GM19468 (cell line): ENCODE measurements around the gene ZNF784.

Experiments
- ATAC-seq: cut with Tn5 transposase; IDR thresholded peaks from one replicate; pipeline ENCODE4 v1.9.1; 2021; ENCODE audit warnings: mild to moderate bottlenecking, moderate library complexity, moderate number of reproducible peaks; ENCODE audit not compliant: unreplicated experiment; ENCODE audit errors: extremely low read depth

Gene ZNF784

DNA sequence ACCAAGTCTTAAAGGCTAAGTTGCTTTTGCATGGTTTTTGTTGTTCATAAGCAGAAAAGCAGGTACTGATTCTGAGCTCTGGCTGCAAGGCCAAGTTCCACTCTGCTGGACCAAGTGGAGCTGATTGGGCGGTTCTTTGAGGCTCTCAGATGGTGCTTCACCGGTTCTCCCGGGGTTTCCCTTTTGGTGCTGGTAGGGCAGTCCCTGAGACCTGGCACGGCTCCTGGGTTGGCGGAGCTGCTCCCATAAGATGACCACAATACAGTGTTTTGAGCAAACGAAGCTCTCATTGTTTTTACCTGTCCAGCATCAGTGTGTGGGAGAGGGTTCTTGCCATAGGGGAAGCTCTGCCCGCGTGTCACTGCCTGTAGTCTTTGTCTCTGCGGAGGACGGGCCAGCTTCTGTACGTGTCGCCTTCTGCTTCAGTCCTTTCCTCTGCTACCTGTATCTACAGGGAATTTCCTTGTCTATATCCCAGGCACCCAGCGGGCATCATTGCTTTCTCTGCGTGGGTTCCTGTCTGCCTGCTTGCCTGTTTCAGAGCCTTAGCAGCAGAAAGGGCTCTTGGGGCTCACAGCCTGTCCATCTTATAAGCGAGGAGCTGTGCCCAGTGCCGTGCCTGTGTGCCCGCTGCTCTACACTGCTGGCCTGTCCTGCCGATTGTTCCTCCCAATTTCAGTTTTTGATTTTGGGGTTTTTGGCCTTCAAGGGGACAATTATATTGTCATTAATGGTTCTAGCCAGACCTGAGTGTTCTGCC, 32.8 kb upstream of the ZNF784 start:
- no peak for ATAC-seq

DNA sequence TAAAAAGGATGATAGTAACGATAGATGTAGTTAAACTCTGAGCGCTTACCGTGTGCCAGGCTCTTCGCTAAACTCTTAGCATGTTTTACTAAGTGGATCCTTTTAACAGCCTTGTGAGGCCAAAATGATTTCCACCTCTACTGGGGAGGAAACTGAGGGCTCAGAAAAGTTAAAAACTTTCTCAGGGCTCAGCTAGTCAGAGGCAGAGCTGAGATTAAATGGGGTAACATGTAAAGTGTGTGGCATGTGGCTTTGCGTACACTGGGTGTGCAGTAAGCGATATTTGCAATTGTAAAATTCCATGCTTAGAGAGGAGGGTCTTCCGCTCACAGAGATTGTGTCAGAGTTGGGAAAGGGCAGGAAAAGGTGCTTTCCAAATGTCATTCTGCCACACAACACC, 32.2 kb upstream of the ZNF784 start:
- no peak for ATAC-seq

DNA sequence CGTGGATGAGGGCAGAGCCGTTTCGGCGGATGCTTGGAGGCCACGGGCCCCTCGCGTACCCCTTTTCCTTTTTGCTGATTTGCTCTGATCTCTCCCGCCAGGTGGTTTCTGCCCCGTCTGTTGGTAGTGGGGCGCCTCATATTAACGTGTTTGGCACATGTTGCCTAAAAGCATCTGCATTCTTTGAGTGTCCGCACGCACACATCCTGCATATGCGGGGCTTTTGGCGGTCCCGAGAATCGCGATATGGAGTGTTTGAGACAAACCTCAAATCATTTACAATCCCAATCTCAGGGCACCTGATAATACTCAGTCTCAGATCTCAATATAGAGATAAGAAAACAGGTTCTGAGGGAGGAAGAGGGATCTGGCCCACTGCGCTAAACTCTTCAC, 31.3 kb upstream of the ZNF784 start:
- ATAC-seq = no peak

DNA sequence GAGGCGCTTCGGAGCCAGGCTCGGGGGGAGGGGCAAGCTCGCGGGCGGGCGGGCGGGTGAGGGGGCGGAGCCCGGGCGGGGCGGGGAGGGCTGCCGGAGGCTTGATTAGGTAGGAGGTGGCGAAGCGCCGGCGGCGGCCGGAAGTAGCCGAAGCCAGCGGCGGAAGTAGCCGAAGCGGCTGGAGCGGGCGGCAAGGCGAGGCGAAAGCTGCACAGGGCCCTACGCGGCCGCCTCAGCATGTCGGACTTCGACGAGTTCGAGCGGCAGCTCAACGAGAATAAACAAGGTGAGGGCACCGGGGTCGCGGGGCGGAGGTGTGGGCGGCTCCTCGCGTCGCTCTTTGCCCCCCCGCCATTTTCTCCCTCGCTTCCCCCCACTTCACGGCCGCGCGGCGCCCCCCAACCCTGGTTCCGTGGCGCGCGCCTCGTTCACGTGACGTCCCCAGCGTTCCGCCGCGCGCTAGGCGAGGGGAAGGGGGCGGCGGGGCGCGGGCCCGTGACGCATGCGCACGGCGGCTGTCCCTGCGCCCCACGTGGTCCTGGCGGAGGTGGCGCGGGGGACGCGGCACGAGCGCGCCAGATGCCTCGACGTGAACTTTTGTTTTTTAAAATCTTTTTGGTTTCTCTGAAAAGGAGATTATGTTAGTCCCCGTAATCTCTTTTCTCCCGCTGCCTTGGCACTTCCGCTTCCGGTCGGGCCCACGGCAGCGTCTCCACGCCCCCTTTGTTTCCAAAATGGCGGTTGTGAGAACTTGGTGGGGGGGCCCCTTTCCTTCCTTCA, 30.7 kb upstream of the ZNF784 start, which contains the start of gene U2AF2:
Gene U2AF2, plus strand, starts transcription at position 168 of the 780 bp plus-strand sequence. Its CDS starts 70 bp downstream, at position 238.
- peak; percentile 15 for ATAC-seq

DNA sequence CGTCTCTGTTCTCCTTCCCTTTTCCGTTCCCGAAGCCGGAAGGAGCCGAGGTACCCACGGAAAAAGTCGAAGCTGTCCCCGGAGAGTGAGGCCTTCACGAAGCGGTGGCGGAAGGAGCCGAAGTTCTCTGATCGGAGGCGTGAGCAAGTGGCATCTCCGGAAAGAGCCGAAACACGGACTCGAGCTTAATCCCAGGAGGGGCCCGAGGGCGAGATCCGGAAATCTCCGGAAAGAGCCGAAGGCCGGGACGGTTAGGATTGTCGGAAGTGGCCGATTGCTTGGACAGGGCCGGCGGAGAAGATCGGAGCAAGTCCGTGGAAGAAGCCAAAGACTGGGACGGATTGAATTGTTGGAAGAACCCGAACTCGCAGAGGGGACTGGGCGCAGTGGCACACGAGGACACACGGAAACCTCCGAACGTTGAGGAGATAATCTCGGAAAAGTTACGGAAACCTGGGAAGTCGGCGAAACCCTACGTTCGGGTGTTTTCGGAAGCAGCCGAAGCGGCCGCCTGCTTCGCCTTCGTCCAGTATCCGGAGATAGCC, 30.0 kb upstream of the ZNF784 start:
- ATAC-seq = peak; percentile 42

GRCh38 chr19:55653651-55654322, 29.4 kb upstream of the ZNF784 start:
- peak; percentile 35 for ATAC-seq

DNA sequence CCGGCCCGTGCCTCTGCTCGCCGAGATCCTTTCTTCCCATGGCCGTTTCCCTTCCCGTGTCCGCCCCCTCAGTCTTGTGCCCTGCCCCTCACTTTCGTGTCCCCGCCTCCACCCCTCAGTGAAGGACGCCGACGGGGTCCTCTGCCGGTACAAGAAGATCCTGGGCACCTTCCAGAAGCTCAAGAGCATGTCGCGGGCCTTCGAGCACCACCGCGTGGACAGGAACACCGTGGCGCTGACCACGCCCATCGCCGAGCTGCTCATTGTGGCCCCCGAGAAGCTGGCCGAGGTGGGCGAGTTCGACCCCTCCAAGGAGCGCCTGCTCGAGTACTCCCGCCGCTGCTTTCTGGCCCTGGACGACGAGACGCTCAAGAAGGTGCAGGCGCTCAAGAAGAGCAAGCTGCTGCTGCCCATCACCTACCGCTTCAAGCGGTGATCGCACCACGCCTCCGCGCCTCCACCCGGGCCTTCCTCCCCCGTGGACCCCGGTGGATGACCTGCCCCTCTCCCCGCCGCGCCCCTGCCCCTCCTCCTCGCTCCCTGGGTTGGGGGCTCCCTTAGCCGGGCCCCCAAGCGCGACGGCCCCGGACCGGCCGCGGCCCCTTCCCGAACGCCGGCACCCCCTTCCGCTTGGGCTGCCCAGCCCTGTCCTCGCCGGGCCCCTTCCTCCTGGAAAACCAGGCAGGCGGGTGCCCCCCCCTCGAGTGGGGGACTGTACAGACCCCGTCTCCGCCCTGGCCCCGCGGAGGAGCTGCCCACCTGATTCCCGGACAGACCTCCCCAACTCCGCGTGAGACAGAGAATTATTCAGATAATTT, 28.2 kb upstream of the ZNF784 start:
- no peak for ATAC-seq

- no peak for ATAC-seq
Observed at GRCh38 chr19:55651236-55651635, 26.9 kb upstream of the ZNF784 start.

DNA sequence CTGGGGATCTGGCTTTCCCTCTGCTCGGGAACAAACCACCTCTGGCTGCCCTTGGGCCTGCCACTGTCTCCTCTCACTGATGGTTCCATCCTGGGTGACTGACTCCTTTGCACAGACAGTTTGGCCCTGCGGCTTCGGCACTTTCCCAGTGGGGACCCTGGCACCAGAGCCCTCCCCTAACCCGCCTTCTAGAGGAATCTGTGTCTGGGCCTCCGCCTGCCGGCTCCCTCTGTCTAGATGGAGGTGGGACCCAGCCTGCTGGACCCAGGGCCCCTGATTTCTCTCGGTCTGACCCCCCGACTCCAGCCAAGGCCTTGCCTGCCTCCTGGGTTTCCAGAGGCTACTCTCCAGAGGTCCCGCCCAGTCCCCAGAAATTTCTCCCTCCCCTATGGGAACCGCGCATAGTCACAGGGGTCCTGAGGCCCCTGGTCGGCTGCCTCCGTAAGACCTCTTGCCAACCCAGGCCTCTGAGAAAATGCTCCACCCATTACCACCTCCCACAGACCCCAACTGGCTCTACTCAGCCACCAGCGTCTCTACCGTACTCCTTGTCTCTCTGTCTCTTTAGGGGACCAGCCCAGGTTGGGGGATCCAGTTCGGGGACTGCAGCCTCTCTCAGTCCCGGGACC, 26.4 kb upstream of the ZNF784 start:
- ATAC-seq = no peak

- no peak for ATAC-seq
Observed at GRCh38 chr19:55650126-55650557, 25.8 kb upstream of the ZNF784 start.

- ATAC-seq = no peak
Observed at GRCh38 chr19:55649268-55650125, 25.1 kb upstream of the ZNF784 start.

DNA sequence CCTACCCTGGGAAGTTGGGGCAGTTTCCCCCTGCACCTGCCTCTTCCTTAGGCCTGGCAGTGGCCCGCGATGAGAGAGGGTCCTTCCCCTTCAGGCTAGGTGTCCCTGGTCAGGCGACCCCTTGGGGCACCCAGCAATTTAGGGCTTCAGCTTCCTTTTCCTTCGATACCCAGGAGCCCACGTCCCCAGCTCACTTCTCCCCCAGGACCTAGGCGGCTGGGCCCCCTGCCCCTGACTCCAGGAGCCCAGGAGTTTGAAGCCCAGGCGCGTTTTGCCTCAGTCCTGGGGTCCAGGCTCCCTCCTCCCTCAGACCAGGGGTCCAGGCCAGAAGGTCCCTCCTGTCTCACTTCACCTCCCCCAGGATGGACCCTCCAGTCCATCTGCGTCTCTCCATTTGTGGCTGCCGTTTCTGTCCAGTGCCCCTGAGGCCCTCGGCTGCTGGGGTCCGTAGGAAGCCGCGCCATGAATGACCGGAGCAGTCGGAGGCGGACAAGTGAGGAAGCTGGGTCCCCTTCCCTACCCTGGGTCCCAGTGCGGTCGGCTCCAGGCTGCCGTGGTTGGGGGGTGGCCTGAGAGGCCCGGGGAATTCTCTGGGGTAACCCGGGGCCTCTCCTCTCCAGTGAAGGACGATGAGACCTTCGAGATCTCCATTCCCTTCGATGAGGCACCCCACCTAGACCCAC, 24.4 kb upstream of the ZNF784 start:
- ATAC-seq = no peak

- ATAC-seq = no peak
Observed at GRCh38 chr19:55647732-55648584, 23.6 kb upstream of the ZNF784 start, which contains the start of gene CCDC106. Gene CCDC106 (plus strand): TSS chr19:55648212. CDS start chr19:55649047, 835 bp downstream.

DNA sequence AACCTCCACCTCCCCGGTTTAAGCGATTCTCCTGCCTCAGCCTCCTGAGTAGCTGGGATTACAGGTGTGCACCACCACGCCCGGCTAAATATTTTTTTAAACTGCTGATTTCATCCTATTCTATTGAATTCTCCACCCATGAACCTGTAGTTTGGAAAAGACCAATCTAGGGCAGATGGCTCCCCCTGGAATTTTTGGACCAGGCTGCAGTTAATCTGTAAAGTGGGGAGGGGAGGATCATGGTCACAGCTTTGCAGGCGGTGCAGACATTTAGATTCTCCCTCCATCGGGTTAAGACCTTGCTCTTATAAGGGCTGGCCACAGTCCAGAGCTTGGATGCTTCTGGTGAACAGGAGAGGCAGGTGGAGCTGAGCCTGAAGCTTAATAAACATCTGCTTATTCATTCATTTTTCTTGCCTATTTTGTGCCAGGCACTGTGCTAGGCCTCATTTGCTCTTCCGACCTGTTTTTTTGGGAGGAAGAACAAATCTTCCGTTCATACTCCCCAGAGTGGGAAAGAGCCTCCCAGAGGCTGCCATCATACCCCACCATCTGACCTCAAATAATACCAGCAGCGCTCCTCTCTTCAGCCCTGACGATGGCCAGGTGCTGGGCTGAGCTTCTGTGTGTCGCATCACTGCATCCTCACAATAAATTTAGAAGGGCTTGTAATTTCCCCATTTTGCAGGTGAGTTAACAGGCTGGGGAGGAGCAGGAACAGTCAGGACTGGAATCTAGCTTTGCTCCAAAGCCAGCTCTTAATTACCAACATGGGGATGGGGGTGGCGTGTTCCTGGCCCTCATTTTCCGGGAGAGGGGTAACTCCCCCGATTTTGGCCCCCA, 22.7 kb upstream of the ZNF784 start:
- no peak for ATAC-seq

GRCh38 chr19:55645512-55645881, 21.1 kb upstream of the ZNF784 start:
- no peak for ATAC-seq
